Astrocyte (in vitro differentiated cells and primary cell): ENCODE data around the gene PAQR4. TPM values are rescaled to one million over a fixed set of nuclear protein-coding genes. Genes with fewer than 3 reads are reported as not detected.

ENCODE experiments used
- DNase-seq: peaks from one replicate; pipeline ENCODE4 v3.0.0-alpha.2; 2010; ENCODE audit warnings: low read depth
- FAIRE-seq: peaks from 2 replicates; lab custom pipeline; 2011; peaks lifted over from hg19 to GRCh38; lab: Jason Lieb, UNC
- H2AFZ ChIP-seq: 2 replicates; pipeline ENCODE4 v1.6.0; 2012; ENCODE audit warnings: low read depth, low read length, inconsistent platforms
- H3K27ac ChIP-seq: 2 replicates; pipeline ENCODE4 v1.5.1; 2011; ENCODE audit warnings: low read depth, low read length, inconsistent platforms
- H3K27me3 ChIP-seq: 2 replicates; pipeline ENCODE4 v1.6.0; 2011; ENCODE audit warnings: low read length, inconsistent platforms; ENCODE audit not compliant: insufficient read depth
- H3K36me3 ChIP-seq: 2 replicates; pipeline ENCODE4 v1.5.1; 2011; ENCODE audit warnings: low read length, inconsistent platforms; ENCODE audit not compliant: insufficient read depth
- H3K4me1 ChIP-seq: 2 replicates; pipeline ENCODE4 v1.5.1; 2011; ENCODE audit warnings: low read length, inconsistent platforms; ENCODE audit not compliant: insufficient read depth
- H3K4me2 ChIP-seq: 2 replicates; pipeline ENCODE4 v1.6.0; 2012; ENCODE audit warnings: low read length, inconsistent platforms
- H3K4me3 ChIP-seq: 2 replicates; pipeline ENCODE4 v1.5.1; 2011; ENCODE audit warnings: low read depth, mild to moderate bottlenecking, low read length, inconsistent platforms; ENCODE audit not compliant: insufficient read depth
- H3K79me2 ChIP-seq: 2 replicates; pipeline ENCODE4 v1.6.0; 2012; ENCODE audit warnings: mild to moderate bottlenecking, low read length, inconsistent platforms; ENCODE audit not compliant: insufficient read depth
- H3K9ac ChIP-seq: 2 replicates; pipeline ENCODE4 v1.6.0; 2012; ENCODE audit warnings: mild to moderate bottlenecking, low read length, inconsistent platforms
- H3K9me3 ChIP-seq: 2 replicates; pipeline ENCODE4 v1.5.1; 2012; ENCODE audit warnings: low read depth, mild to moderate bottlenecking, low read length, inconsistent platforms; ENCODE audit not compliant: insufficient read depth
- H4K20me1 ChIP-seq: 2 replicates; pipeline ENCODE4 v1.6.0; 2012; ENCODE audit warnings: low read length, inconsistent platforms; ENCODE audit not compliant: insufficient read depth
- H3K27ac Mint-ChIP-seq: one replicate; pipeline ENCODE4 v1.8.0; 2021; ENCODE audit warnings: mild to moderate bottlenecking, mixed read lengths; ENCODE audit not compliant: unreplicated experiment
- H3K27me3 Mint-ChIP-seq: one replicate; pipeline ENCODE4 v1.8.0; 2021; ENCODE audit warnings: low read depth, mixed read lengths; ENCODE audit not compliant: unreplicated experiment
- H3K36me3 Mint-ChIP-seq: one replicate; pipeline ENCODE4 v1.8.0; 2021; ENCODE audit warnings: low read depth, mixed read lengths; ENCODE audit not compliant: unreplicated experiment
- H3K4me1 Mint-ChIP-seq: one replicate; pipeline ENCODE4 v1.8.0; 2021; ENCODE audit warnings: low read depth, mixed read lengths; ENCODE audit not compliant: unreplicated experiment
- H3K4me3 Mint-ChIP-seq: one replicate; pipeline ENCODE4 v1.8.0; 2021; ENCODE audit warnings: mild to moderate bottlenecking, moderate library complexity, mixed read lengths; ENCODE audit not compliant: unreplicated experiment
- H3K9me3 Mint-ChIP-seq: one replicate; pipeline ENCODE4 v1.8.0; 2021; ENCODE audit warnings: mild to moderate bottlenecking, mixed read lengths; ENCODE audit not compliant: unreplicated experiment
- EZH2 ChIP-seq: IDR thresholded peaks from 2 replicates; pipeline ENCODE4 v1.6.1; 2012; ENCODE audit warnings: mild to moderate bottlenecking, low read length, inconsistent platforms; ENCODE audit not compliant: insufficient read depth
- total RNA-seq: library from RNA; stranded (reverse); gene quantifications from 2 replicates; pipeline ENCODE4 v1.2.1, GENCODE V29; 2021
- TF ChIP-seq, protein P1 (sequence below): IDR thresholded peaks from 2 replicates; pipeline ENCODE4 v1.5.1; 2011; ENCODE audit warnings: low read depth, mild to moderate bottlenecking, inconsistent platforms, low read length, moderate library complexity; ENCODE audit not compliant: insufficient read depth

The PAQR4 gene
- total RNA-seq, 1 donor from 2014 or later: 4.8 TPM

DNA sequence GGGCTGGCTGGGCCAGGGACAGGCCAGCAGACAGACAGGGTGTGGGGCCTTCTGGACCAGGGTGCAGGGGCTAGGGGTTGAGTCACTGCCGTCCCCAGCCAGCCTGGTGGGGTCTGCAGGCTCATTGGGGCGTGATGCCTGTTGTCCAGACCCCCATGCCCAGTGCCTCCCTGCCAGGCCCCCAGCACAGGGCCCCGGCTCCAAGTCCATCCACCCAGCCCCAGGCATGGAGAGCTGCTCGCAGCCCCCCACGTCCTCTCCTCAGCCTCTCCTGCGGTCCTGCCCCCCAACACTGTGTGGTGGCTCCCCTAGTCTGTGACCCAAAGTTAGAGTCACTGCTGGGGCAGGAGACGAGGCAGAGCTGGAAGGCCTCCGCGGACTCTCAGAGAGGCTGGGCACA, 18.1 kb downstream of the PAQR4 start:
- Histone ChIP-seq H3K27ac (no peak overlapping the region), H3K9ac (no peak overlapping the region), H3K4me3 (no peak overlapping the region), H3K4me2 (no peak overlapping the region), H4K20me1 (no peaks in the 10 kb centered on the region), H2AFZ (no peak overlapping the region), H3K36me3 (no peaks in the 10 kb centered on the region), H3K79me2 (no peaks in the 10 kb centered on the region), H3K27me3 (peaks cover 6% of the 10 kb centered on the region), H3K9me3 (no peaks in the 10 kb centered on the region), H3K4me1 (no peaks in the 10 kb centered on the region)
- no peaks in the 10 kb centered on the region for H3K9me3 Mint-ChIP-seq
- H3K27ac Mint-ChIP-seq: no peak overlapping the region
- no peak overlapping the region for H3K4me3 Mint-ChIP-seq
- TF ChIP-seq, protein P1, sequence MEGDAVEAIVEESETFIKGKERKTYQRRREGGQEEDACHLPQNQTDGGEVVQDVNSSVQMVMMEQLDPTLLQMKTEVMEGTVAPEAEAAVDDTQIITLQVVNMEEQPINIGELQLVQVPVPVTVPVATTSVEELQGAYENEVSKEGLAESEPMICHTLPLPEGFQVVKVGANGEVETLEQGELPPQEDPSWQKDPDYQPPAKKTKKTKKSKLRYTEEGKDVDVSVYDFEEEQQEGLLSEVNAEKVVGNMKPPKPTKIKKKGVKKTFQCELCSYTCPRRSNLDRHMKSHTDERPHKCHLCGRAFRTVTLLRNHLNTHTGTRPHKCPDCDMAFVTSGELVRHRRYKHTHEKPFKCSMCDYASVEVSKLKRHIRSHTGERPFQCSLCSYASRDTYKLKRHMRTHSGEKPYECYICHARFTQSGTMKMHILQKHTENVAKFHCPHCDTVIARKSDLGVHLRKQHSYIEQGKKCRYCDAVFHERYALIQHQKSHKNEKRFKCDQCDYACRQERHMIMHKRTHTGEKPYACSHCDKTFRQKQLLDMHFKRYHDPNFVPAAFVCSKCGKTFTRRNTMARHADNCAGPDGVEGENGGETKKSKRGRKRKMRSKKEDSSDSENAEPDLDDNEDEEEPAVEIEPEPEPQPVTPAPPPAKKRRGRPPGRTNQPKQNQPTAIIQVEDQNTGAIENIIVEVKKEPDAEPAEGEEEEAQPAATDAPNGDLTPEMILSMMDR: no peak
- TF ChIP-seq EZH2: no peak
- no peak for DNase-seq
- no peak for FAIRE-seq
- peaks cover 1% of the 10 kb centered on the region for H3K4me1 Mint-ChIP-seq
- H3K36me3 Mint-ChIP-seq: no peaks in the 10 kb centered on the region
- peaks cover 21% of the 10 kb centered on the region for H3K27me3 Mint-ChIP-seq

DNA sequence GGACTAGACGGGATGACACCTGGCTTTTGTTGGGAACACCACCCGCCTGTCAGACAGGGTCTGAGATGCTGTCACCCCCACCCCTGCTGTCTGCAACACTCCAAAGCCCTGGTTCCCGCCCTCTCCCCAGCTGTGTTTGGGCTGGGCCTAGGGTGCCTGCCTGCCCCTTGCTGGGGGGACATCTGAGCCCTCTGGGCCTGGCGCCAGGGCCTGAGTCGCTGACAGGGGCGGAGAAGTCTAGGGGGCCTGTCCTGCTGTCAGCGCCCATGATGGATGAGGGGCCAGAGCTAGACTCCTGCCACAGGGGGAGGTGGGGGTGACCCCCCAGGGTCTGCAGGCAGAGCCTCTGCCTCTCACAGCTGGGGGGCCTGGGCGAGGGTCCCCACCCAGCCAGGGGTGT, 18.7 kb downstream of the PAQR4 start:
- no peak for TF ChIP-seq EZH2
- TF ChIP-seq, protein P1: no peak
- H3K4me2 ChIP-seq: no peak overlapping the region
- H3K79me2 ChIP-seq: no peaks in the 10 kb centered on the region
- no peaks in the 10 kb centered on the region for H3K36me3 ChIP-seq
- no peak overlapping the region for H3K9ac ChIP-seq
- peaks cover 1% of the 10 kb centered on the region for H3K4me1 Mint-ChIP-seq
- peaks cover 6% of the 10 kb centered on the region for H3K27me3 ChIP-seq
- H4K20me1 ChIP-seq: no peaks in the 10 kb centered on the region
- H3K27ac Mint-ChIP-seq: no peak overlapping the region
- H3K9me3 ChIP-seq: no peaks in the 10 kb centered on the region
- H3K36me3 Mint-ChIP-seq: no peaks in the 10 kb centered on the region
- H3K27me3 Mint-ChIP-seq: peaks cover 22% of the 10 kb centered on the region
- FAIRE-seq (no peak), DNase-seq (no peak)
- no peak overlapping the region for H3K4me3 ChIP-seq
- H2AFZ ChIP-seq: no peak overlapping the region
- H3K4me1 ChIP-seq: no peaks in the 10 kb centered on the region
- no peak overlapping the region for H3K27ac ChIP-seq
- H3K9me3 Mint-ChIP-seq: no peaks in the 10 kb centered on the region
- no peak overlapping the region for H3K4me3 Mint-ChIP-seq

DNA sequence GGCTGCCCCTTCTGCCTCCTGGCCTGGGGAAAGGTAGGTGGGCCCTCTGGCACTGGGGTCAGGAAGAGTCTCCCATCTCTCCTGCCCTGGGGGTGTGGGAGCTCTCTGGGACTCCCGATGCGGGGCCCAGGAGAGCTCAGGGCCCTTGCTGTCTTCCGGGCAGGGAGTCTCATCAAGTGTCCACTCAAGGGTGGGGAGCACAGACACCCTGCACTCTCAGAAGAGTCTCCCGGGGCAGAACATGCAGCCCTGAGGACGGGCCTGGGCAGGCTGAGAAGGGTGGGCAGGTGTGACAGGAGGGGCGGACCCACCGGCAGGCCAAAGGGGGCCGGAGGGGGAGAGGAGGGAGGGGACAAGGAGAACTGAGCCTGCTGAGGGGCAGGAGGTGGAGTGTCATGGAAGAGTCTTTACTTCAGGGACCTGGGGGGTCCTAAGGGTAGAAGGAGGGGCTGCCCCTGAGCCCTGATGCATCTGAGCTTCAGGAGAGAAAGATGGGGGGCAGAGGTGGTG, 19.5 kb downstream of the PAQR4 start:
- DNase-seq (no peak), FAIRE-seq (no peak)
- TF ChIP-seq, protein P1: no peak
- TF ChIP-seq EZH2: no peak
- Histone ChIP-seq H4K20me1 (no peaks in the 10 kb centered on the region), H3K4me3 (no peak overlapping the region), H2AFZ (no peak overlapping the region), H3K9ac (no peak overlapping the region), H3K79me2 (no peaks in the 10 kb centered on the region), H3K9me3 (no peaks in the 10 kb centered on the region), H3K36me3 (no peaks in the 10 kb centered on the region), H3K27me3 (peaks cover 6% of the 10 kb centered on the region), H3K4me2 (no peak overlapping the region), H3K4me1 (no peaks in the 10 kb centered on the region), H3K27ac (no peak overlapping the region)
- Mint-ChIP-seq H3K4me3 (no peak overlapping the region), H3K36me3 (no peaks in the 10 kb centered on the region), H3K9me3 (no peaks in the 10 kb centered on the region), H3K4me1 (peaks cover 1% of the 10 kb centered on the region), H3K27ac (no peak overlapping the region), H3K27me3 (peaks cover 22% of the 10 kb centered on the region)
